Stimulated activated naive CD4-positive, alpha-beta T cell (primary cell): ENCODE results near the gene DNM2.
"Not testable (repeated sequence)": the region's sequence is repeated elsewhere in the genome, so short reads cannot be mapped to it uniquely, and the experiment has no call there.

Experiments used
- DNase-seq, 6 experiments: peaks; one replicate each; lab custom pipeline; 2025; lab: John Stamatoyannopoulos, UW

DNM2 gene

GRCh38 chr19:10836479-10837330 is 118.8 kb downstream of the DNM2 start:
- DNase-seq, result peak in 2 of 6 experiments; percentile 76 to 78

- DNase-seq, result not testable (repeated sequence)
Observed at GRCh38 chr19:10837649-10838048, 119.8 kb downstream of the DNM2 start.

- no peak for DNase-seq
Observed at GRCh38 chr19:10838377-10838776, 120.5 kb downstream of the DNM2 start.

GRCh38 chr19:10839114-10840050 is 121.5 kb downstream of the DNM2 start:
- DNase-seq, result no peak

GRCh38 chr19:10842788-10843187 is 124.9 kb downstream of the DNM2 start:
- DNase-seq, result no peak

- no peak for DNase-seq
Observed at GRCh38 chr19:10846500-10847202, 128.8 kb downstream of the DNM2 start.

GRCh38 chr19:10848230-10848856 is 130.5 kb downstream of the DNM2 start, which contains the start of gene C19orf38:
Gene C19orf38 (plus strand): TSS chr19:10848415. CDS start chr19:10848509, 94 bp downstream.
- DNase-seq, result no peak

GRCh38 chr19:10850631-10851030 is 132.8 kb downstream of the DNM2 start:
- DNase-seq, result no peak

GRCh38 chr19:10852098-10852800 is 134.4 kb downstream of the DNM2 start:
- no peak for DNase-seq

GRCh38 chr19:10852941-10853340 is 135.1 kb downstream of the DNM2 start:
- no peak for DNase-seq

- no peak for DNase-seq
Observed at GRCh38 chr19:10854350-10855089, 136.6 kb downstream of the DNM2 start.

- no peak for DNase-seq
Observed at GRCh38 chr19:10855879-10856522, 138.1 kb downstream of the DNM2 start.

GRCh38 chr19:10856899-10857298 is 139.0 kb downstream of the DNM2 start:
- DNase-seq, result not testable (repeated sequence)

- no peak for DNase-seq
Observed at GRCh38 chr19:10858204-10858828, 140.4 kb downstream of the DNM2 start.

GRCh38 chr19:10861103-10861651 is 143.3 kb downstream of the DNM2 start:
- peak in 3 of 6 experiments; percentile 7 to 14 (median 13) for DNase-seq

GRCh38 chr19:10862561-10863106 is 144.8 kb downstream of the DNM2 start:
- no peak for DNase-seq

- no peak for DNase-seq
Observed at GRCh38 chr19:10863107-10863717, 145.3 kb downstream of the DNM2 start.

- peak; percentile 47 to 80 (median 68) for DNase-seq
Observed at GRCh38 chr19:10864538-10864899, 146.6 kb downstream of the DNM2 start.
